ENCODE results near the gene STMN1.
A peak's percentile ranks its signal among the peaks of the same experiment; 100 is the strongest.
"Not testable (repeated sequence)": the region's sequence is repeated elsewhere in the genome, so short reads cannot be mapped to it uniquely, and the experiment has no call there.

Gene STMN1

DNA sequence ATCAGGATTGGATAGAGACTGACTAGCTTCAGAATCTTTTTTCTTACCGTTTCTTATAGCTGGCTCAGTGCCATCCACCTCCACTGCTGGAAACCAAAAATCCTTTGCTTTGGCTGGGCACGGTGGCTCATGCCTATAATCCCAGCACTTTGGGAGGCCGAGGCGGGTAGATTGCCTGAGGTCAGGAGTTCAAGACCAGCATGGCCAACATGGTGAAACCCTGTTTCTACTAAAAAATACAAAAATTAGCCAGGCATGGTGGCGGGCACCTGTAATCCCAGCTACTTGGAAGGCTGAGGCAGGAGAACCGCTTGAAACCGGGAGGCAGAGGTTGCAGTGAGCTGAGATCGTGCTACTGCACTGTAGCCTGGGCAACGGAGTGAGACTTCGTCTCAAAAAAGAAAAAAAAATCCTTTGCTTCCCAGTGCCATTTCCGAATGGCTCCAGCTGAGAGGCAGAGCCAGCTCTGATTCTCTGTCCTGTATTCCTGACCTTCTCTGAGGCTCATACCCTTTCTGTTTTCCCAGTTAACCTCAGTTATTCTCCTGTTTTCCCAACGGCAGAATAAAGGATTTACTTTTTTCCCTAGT is 26.7 kb upstream of the STMN1 start:
- not testable (repeated sequence) for H3K27ac ChIP-seq (ENCODE audit: low read depth, low read length); H3K36me3 ChIP-seq (ENCODE audit: control insufficient read depth, insufficient read depth, low read length); H3K4me1 ChIP-seq (ENCODE audit: control insufficient read depth, insufficient read depth, low read length); H3K27me3 ChIP-seq (ENCODE audit: control insufficient read depth, insufficient read depth, low read length); H3K9ac ChIP-seq (ENCODE audit: low read length); H3K4me3 ChIP-seq (ENCODE audit: low read length)

DNA sequence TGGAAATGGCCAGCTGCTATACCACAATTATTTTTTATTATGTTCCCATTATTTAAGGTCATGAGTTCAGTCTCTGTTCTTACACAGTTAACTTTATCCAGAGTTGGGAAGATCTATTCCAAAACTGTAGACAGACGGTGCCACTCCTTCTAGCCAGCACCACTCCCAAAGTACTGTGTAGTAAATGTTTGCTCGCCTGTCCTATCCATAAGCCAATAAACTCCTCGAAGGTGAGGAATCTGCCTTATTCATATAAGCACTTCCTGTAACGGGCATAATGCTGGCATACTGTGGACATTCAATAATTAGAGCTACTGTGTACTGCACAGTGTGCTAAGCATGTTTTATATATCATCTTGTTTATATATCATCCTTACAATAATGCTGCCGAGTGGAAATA is 26.1 kb upstream of the STMN1 start:
- Histone ChIP-seq H3K36me3 (ENCODE audit: control insufficient read depth, insufficient read depth, low read length) (no peaks in the 10 kb centered on the region), H3K27me3 (ENCODE audit: control insufficient read depth, insufficient read depth, low read length) (no peaks in the 10 kb centered on the region), H3K9ac (ENCODE audit: low read length) (no peak overlapping the region), H3K27ac (ENCODE audit: low read depth, low read length) (no peak overlapping the region), H3K4me3 (ENCODE audit: low read length) (no peak overlapping the region), H3K4me1 (ENCODE audit: control insufficient read depth, insufficient read depth, low read length) (no peaks in the 10 kb centered on the region)

DNA sequence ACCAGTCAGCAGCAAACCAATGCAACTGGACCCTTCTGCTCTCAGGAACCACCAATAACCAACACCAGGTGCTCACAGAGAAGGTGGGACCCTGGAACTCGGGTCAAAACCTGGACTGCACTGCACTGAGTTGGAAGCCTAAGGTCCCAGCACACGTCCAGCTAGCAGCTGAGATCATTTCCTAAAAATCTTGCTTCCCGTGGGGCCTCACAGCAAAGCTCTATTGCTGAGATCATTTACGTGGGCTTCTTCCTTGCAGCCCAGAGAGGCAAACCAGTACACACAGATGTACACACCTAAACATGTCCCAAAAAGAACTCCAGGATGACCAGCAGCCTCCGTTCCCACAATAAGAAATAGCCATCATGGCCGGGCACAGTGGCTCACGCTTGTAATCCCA is 22.8 kb upstream of the STMN1 start:
- Histone ChIP-seq H3K27ac (ENCODE audit: low read depth, low read length) (no peak overlapping the region), H3K4me1 (ENCODE audit: control insufficient read depth, insufficient read depth, low read length) (no peaks in the 10 kb centered on the region), H3K9ac (ENCODE audit: low read length) (no peak overlapping the region), H3K4me3 (ENCODE audit: low read length) (no peak overlapping the region), H3K27me3 (ENCODE audit: control insufficient read depth, insufficient read depth, low read length) (no peaks in the 10 kb centered on the region), H3K36me3 (ENCODE audit: control insufficient read depth, insufficient read depth, low read length) (no peaks in the 10 kb centered on the region)

DNA sequence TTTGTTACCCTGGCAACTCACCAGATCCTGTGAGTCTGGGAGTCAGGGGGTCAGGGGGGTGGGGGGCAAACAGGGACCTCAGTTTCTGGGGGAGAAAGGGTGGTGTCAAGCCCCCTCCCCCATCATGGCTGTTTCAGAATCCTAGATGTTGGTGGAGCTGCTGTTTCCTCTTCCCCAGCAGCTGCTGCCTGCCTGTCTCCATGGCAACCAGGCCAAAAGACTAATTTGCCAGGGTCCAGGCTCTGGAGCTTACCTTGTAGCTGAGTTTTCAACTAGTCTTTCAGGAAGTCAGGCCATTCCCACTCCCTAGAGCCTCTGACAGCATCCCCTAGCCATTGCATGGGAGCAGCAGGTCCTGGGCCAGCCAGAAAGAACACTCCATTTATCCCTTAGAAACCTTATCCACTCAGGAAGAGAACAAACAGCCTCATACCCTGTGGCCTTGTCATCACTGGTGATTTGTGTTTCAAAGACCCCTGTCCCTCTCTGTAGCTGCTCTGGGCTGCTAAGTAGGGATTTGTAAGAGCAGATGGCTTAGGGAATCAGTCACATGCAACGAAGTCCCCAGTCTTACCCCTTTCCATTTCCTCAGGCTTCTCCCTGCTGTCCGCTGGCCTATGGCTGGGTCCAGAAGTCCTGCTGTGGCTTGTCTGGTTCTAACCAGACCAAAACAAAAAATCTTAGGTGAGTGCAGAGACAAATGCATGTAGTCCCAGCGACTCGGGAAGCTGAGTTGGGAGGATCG is 21.5 kb upstream of the STMN1 start:
- no peak overlapping the region for H3K27ac ChIP-seq (ENCODE audit: low read depth, low read length)
- no peak overlapping the region for H3K9ac ChIP-seq (ENCODE audit: low read length)
- H3K4me3 ChIP-seq (ENCODE audit: low read length), result no peak overlapping the region

DNA sequence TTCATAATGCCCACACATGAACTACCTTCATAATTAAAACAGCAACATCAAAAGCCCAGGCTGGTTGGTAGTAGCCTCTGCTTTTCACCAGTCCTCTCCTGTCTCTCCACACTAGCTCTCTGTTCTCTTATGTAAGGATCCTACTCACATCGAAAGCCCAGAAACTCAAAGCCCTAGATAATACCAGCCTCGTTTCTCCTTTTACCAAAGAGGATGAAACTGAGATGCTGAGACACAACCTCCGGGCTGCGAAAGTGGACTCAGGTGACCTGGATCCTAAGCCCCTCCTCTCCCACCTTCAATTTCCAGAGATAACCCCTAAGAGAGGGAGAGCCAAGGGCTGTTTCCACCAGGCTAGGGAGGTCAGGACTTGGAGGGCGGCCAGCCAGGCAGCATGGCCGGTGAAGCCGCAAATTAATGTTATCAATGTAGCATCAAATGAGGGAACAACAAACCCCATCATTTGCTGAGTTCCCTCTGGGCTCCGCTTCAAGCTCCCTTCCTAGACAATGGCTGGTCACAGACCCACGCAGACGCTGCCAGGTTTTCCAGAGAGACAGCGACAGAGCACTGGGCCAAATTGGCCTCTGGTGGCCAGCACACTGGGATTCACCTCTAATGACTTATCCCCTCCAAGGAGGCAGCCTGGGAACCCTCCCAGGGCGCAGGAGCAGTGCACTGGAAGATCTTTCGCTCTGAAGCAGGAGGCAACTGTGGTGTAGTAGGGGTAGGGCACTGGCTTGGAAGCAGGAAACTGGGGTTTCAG is 20.7 kb upstream of the STMN1 start:
- Histone ChIP-seq H3K4me3 (ENCODE audit: low read length) (no peak overlapping the region), H3K27ac (ENCODE audit: low read depth, low read length) (no peak overlapping the region), H3K36me3 (ENCODE audit: control insufficient read depth, insufficient read depth, low read length) (no peaks in the 10 kb centered on the region), H3K9ac (ENCODE audit: low read length) (no peak overlapping the region), H3K4me1 (ENCODE audit: control insufficient read depth, insufficient read depth, low read length) (no peaks in the 10 kb centered on the region), H3K27me3 (ENCODE audit: control insufficient read depth, insufficient read depth, low read length) (no peaks in the 10 kb centered on the region)

More for the DNA sequence above, 21.5 kb upstream of the STMN1 start:
- Histone ChIP-seq H3K27me3 (ENCODE audit: control insufficient read depth, insufficient read depth, low read length) (no peaks in the 10 kb centered on the region), H3K4me1 (ENCODE audit: control insufficient read depth, insufficient read depth, low read length) (no peaks in the 10 kb centered on the region), H3K36me3 (ENCODE audit: control insufficient read depth, insufficient read depth, low read length) (no peaks in the 10 kb centered on the region)

DNA sequence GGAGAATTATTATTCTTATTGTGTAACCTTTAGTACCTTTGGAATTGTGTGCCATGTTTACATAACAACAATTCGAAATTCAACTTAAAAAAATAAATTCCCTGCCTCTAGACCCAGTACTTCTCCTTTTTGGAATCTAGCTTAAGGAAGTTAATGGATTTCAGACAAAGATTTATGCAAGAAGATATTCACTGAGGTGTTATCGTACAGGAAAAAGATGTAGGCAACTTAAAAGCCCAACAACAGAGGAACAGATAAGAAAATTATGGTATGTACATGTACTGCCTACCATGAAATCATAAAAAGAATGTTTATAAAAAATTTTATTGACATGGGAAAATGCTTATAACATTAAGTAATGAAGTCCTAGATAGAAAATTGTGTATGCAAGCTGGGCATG is 18.2 kb upstream of the STMN1 start:
- no peak overlapping the region for H3K4me3 ChIP-seq (ENCODE audit: low read length)
- no peak overlapping the region for H3K27ac ChIP-seq (ENCODE audit: low read depth, low read length)
- no peaks in the 10 kb centered on the region for H3K27me3 ChIP-seq (ENCODE audit: control insufficient read depth, insufficient read depth, low read length)
- no peaks in the 10 kb centered on the region for H3K4me1 ChIP-seq (ENCODE audit: control insufficient read depth, insufficient read depth, low read length)
- H3K9ac ChIP-seq (ENCODE audit: low read length), result no peak overlapping the region
- H3K36me3 ChIP-seq (ENCODE audit: control insufficient read depth, insufficient read depth, low read length), result no peaks in the 10 kb centered on the region

DNA sequence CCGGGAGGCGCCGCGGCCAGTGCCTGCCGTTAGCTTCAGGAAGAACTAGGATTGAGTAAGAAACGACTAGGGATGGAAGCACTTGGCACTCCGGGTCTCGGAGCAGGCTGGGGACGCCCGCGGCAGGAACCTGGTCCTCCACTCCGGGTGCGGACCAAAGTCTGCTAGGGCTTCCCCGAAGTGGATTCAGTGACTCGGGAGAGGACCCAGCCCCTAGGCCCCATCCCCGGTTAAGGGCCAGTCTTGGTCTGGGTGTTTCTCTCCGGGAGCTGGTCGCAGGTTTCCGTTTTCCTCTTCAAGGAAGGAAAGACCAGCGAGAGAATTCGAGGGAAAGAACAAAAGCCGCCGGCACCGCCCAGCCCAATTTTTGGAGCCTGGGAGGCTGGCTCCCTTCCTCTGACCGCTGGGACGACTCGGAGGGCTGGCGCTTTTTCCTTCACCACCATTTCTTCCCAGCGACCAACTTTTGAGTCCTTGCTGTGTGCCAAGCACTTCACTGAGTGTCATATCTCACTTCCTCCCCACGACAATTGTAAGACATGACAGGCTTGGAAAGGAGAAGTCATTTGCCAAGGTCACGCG is 16.8 kb upstream of the STMN1 start:
- Histone ChIP-seq H3K36me3 (ENCODE audit: control insufficient read depth, insufficient read depth, low read length) (no peaks in the 10 kb centered on the region), H3K27me3 (ENCODE audit: control insufficient read depth, insufficient read depth, low read length) (no peaks in the 10 kb centered on the region), H3K4me1 (ENCODE audit: control insufficient read depth, insufficient read depth, low read length) (no peaks in the 10 kb centered on the region), H3K9ac (ENCODE audit: low read length) (no peak overlapping the region), H3K4me3 (ENCODE audit: low read length) (peak overlapping the region; percentile 60), H3K27ac (ENCODE audit: low read depth, low read length) (peak overlapping the region; percentile 46)

DNA sequence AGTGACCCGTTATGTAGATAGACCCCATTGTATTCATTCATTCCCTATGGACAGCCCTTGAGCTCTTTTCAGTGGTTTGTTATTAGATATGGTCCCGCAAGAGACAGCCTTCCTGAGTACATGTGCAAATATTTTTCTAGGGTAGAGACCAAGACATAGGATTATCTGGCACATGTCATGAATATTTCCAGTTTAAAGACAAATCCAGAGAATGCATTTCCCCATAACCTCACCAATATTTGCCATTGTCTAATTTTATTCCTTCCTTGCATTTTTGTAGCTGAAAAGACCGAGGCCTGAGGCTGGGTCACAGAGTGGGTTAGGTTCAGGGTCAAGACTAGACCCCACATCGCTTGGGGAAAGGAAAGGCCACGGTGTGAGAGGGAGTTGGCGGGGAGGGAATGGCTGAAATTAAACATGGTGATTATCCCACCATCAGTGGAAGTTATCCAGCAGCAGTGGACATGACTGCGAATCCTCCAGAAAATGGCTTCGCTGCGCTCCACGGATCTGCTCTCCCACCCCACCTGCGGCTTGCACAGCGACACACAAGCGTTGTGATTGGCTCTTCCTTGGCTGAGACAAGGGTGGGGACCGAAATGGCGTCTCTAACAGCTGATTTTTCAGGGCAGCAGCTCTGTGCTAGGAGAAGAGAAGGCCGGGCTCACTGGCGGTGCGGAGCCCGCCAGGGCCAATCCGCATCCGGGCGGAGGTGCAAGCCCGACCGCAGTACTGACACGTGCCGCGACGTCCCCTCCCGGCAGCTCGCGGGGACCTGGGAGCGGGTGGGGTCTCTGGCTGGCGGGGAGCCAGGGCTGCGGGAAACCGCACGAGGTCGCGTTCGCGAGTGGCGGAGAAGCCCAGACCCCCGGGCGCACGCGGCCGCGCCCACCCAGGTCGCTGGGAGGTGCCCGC is 16.1 kb upstream of the STMN1 start:
- H3K4me1 ChIP-seq (ENCODE audit: control insufficient read depth, insufficient read depth, low read length), result no peaks in the 10 kb centered on the region
- H3K27me3 ChIP-seq (ENCODE audit: control insufficient read depth, insufficient read depth, low read length), result no peaks in the 10 kb centered on the region
- peak overlapping the region; percentile 46 for H3K27ac ChIP-seq (ENCODE audit: low read depth, low read length)
- H3K9ac ChIP-seq (ENCODE audit: low read length), result no peak overlapping the region
- peak overlapping the region; percentile 60 for H3K4me3 ChIP-seq (ENCODE audit: low read length)
- H3K36me3 ChIP-seq (ENCODE audit: control insufficient read depth, insufficient read depth, low read length), result no peaks in the 10 kb centered on the region

DNA sequence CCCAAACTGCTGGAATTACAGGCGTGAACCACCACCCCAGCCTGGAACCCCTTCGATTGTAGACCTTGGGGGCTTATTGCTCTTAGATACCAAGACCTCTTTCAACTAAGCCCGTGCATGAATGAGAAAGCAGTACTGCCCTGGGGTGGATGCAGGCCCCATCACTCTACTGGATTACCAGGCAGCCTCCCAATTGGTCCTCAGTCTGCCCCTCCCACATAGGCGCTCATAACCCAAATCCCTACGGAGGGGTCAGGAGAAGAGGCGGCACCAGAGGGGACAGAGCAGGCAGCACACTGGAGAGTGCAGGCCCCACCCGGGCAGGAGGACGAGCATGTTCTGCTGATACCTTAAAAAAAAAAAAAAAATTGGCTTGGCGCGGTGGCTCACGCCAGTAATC is 12.4 kb upstream of the STMN1 start:
- Histone ChIP-seq H3K9ac (ENCODE audit: low read length) (no peak overlapping the region), H3K27ac (ENCODE audit: low read depth, low read length) (no peak overlapping the region), H3K36me3 (ENCODE audit: control insufficient read depth, insufficient read depth, low read length) (no peaks in the 10 kb centered on the region), H3K4me3 (ENCODE audit: low read length) (no peak overlapping the region), H3K27me3 (ENCODE audit: control insufficient read depth, insufficient read depth, low read length) (no peaks in the 10 kb centered on the region), H3K4me1 (ENCODE audit: control insufficient read depth, insufficient read depth, low read length) (no peaks in the 10 kb centered on the region)

DNA sequence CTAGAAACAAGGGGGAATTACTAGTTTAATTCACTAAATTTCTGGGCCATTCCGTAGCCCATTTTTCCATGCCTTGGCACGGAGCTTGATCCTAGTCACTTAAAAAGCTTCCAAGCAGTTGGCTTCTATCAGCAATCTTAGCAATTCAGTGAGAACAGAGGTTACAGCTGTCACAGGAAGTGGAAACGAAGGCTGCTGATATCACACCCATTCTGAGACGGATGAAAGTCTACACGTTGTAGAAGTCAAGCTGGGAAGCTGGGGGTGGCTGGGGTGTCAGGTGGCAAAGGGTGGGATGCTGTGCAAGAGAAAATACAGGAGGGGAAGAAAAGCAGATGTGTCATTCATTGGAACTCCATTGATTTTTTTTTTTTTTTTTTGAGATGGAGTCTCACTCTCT is 11.8 kb upstream of the STMN1 start:
- Histone ChIP-seq H3K36me3 (ENCODE audit: control insufficient read depth, insufficient read depth, low read length) (no peaks in the 10 kb centered on the region), H3K4me1 (ENCODE audit: control insufficient read depth, insufficient read depth, low read length) (no peaks in the 10 kb centered on the region), H3K9ac (ENCODE audit: low read length) (no peak overlapping the region), H3K27ac (ENCODE audit: low read depth, low read length) (no peak overlapping the region), H3K27me3 (ENCODE audit: control insufficient read depth, insufficient read depth, low read length) (no peaks in the 10 kb centered on the region), H3K4me3 (ENCODE audit: low read length) (no peak overlapping the region)

DNA sequence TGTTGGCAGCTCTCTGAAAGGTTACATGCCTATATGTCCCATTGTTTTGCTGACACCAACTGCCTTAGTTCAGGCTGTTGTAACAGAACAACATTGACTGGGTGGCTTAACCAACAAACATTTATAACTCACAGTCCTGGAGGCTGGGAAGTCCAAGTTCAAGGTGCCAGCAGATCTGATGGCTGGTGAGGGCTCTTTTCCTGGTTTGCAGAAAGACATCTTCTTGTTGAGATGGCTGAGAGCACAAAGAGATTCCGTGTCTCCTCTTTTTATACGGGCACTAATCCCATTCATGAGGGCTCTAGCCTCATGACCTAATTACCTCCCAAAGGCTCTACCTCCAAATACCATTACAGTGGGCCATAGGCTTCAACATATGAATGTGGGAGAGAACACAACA is 10.2 kb upstream of the STMN1 start:
- Histone ChIP-seq H3K27me3 (ENCODE audit: control insufficient read depth, insufficient read depth, low read length) (no peaks in the 10 kb centered on the region), H3K9ac (ENCODE audit: low read length) (no peak overlapping the region), H3K36me3 (ENCODE audit: control insufficient read depth, insufficient read depth, low read length) (no peaks in the 10 kb centered on the region), H3K4me3 (ENCODE audit: low read length) (no peak overlapping the region), H3K4me1 (ENCODE audit: control insufficient read depth, insufficient read depth, low read length) (no peaks in the 10 kb centered on the region), H3K27ac (ENCODE audit: low read depth, low read length) (no peak overlapping the region)
